ENCODE measurements around the gene CPEB3. TPM values are rescaled to one million over a fixed set of nuclear protein-coding genes. Genes with fewer than 3 reads are reported as not detected.

CPEB3 gene
- total and polyA plus RNA-seq, 4 donors: 2.1 to 8.4 (median 5.1) TPM

GRCh38 chr10:92202536-92202935 is 88.3 kb downstream of the CPEB3 start:
- Histone ChIP-seq H3K4me3 (ENCODE audit: low read depth in 1 of 3, low read length in 3 of 3) (no peak overlapping the region), H3K27ac (ENCODE audit: low read depth in 1 of 2, low read length in 2 of 2) (no peak overlapping the region), H3K27me3 (ENCODE audit: control insufficient read depth in 4 of 4, insufficient read depth in 4 of 4, low read length in 3 of 4) (no peaks in the 10 kb centered on the region), H3K4me1 (ENCODE audit: control insufficient read depth in 4 of 4, insufficient read depth in 4 of 4, low read length in 3 of 4) (no peaks in the 10 kb centered on the region), H3K9me3 (ENCODE audit: control insufficient read depth in 4 of 4, low read length in 3 of 4) (no peaks in the 10 kb centered on the region), H3K9ac (ENCODE audit: low read depth in 1 of 2, low read length in 2 of 2) (no peak overlapping the region), H3K36me3 (ENCODE audit: control insufficient read depth in 4 of 4, insufficient read depth in 3 of 4, low read depth in 1 of 4, low read length in 3 of 4) (no peaks in the 10 kb centered on the region)
- WGBS: 90% methylated on average over 1 of the region's 1 CpG
- no peak for TF ChIP-seq RAD21 (IDR thresholded peaks at IDR 0.05)
- DNase-seq (ENCODE audit: low spot score): no peak

GRCh38 chr10:92200564-92200963 is 90.3 kb downstream of the CPEB3 start:
- H3K4me3 ChIP-seq (ENCODE audit: low read depth in 1 of 3, low read length in 3 of 3): no peak overlapping the region
- 93% methylated on average over 1 of the region's 1 CpG for WGBS

More at GRCh38 chr10:92200564-92200963, 90.3 kb downstream of the CPEB3 start:
- Histone ChIP-seq H3K9ac (ENCODE audit: low read depth in 1 of 2, low read length in 2 of 2) (no peak overlapping the region), H3K9me3 (ENCODE audit: control insufficient read depth in 4 of 4, low read length in 3 of 4) (no peaks in the 10 kb centered on the region), H3K27me3 (ENCODE audit: control insufficient read depth in 4 of 4, insufficient read depth in 4 of 4, low read length in 3 of 4) (no peaks in the 10 kb centered on the region), H3K27ac (ENCODE audit: low read depth in 1 of 2, low read length in 2 of 2) (no peak overlapping the region), H3K36me3 (ENCODE audit: control insufficient read depth in 4 of 4, insufficient read depth in 3 of 4, low read depth in 1 of 4, low read length in 3 of 4) (no peaks in the 10 kb centered on the region), H3K4me1 (ENCODE audit: control insufficient read depth in 4 of 4, insufficient read depth in 4 of 4, low read length in 3 of 4) (no peaks in the 10 kb centered on the region)
- no peak for DNase-seq (ENCODE audit: low spot score)
- TF ChIP-seq REST (IDR thresholded peaks at IDR 0.05): no peak
- no peak for TF ChIP-seq NR2F2 (IDR thresholded peaks at IDR 0.05)
- TF ChIP-seq ATF3 (IDR thresholded peaks at IDR 0.05): no peak
- TF ChIP-seq ZBTB33 (IDR thresholded peaks at IDR 0.05): no peak
- no peak for TF ChIP-seq EGR1 (IDR thresholded peaks at IDR 0.05; ENCODE audit: low read depth in 2 of 2)
- TF ChIP-seq RAD21 (IDR thresholded peaks at IDR 0.05): no peak

Data from liver (tissue), 9 donors.